Hematopoietic multipotent progenitor cell treated with erythropoietin and hydrocortisone succinate and interleukin-3 and kit ligand, for 4 days (in vitro differentiated cells): ENCODE measurements around the gene SCYGR4.
"Not testable (repeated sequence)": the region's sequence is repeated elsewhere in the genome, so short reads cannot be mapped to it uniquely, and the experiment has no call there.

ENCODE experiments used
- DNase-seq: peaks from one replicate; pipeline ENCODE4 v3.0.0-alpha.2; 2015

The SCYGR4 gene

DNA sequence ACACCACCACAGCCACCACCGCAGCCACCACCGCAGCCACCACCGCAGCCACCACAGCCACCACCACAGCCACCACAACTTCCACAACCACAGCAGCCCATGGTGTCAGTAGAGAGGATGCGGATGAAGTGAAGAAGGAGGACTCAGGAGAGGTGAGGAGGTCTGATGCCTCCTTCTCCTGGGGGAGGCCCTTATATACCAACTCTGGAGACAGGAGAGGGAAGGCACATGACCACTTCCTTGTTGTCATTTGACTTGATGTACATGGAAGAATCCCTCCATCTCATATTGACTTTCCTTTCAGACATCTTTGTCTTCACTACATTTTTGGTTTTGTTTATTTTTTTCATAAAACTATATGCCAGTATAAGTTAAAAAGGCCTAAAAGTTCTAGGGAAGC lies 2.6 kb upstream of the SCYGR4 start, which contains the start of gene SCYGR3:
SCYGR3 (minus strand) TSS at position 101 of the 400 bp plus-strand sequence; CDS start at position 101, 0 bp downstream.
- no peak for DNase-seq

GRCh38 chr2:227615181-227615580 lies 2.1 kb upstream of the SCYGR4 start:
- no peak for DNase-seq

- no peak for DNase-seq
Measured at GRCh38 chr2:227615906-227616305, 1.4 kb upstream of the SCYGR4 start.

DNA sequence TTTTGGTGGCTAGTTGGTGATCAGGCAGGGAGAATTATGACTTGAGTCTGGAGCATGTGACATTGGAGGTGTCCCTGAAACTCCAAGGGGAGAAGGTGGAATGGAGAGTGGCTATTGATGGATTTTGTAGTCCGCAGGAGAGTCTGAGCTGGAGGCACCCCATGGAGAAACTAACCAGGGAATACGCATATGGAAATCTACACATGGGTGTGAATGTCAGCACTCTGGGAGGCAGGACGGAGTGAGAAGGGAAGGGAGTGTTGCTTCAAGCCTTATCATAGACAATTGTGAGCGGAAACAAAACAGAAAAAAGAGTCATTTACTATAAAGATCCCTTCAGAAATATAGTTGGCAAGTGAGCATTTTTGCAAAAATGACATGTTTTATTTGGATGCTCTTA lies 667 bp upstream of the SCYGR4 start:
- no peak for DNase-seq

GRCh38 chr2:227623226-227623625 lies 5.9 kb downstream of the SCYGR4 start:
- no peak for DNase-seq

- DNase-seq: no peak
Measured at GRCh38 chr2:227625420-227625819, 8.1 kb downstream of the SCYGR4 start.

DNA sequence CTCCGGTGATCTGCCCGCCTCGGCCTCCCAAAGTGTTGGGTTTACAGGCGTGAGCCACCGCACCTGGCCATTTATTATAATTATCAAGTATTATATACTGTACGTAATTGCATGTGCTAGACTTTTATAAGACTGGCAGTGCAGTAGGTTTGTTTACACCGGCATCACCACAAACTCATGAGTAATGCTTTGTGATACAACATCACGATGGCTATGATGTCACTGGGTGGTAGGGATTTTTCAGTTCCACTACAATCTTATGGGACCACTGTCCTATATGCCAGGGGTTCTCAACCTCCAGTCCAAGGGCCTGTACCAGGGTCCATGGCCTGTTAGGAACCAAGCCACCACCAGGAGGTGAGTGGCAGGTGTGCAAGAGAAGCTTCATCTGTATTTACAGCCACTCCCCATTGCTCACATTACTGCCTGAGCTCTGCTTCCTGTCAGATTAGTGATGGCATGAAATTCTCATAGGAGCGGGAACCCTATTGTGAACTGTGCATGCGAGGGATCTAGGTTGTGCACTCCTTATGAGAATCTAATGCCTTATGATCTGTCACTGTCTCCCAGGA lies 9.4 kb downstream of the SCYGR4 start:
- DNase-seq: no peak

DNA sequence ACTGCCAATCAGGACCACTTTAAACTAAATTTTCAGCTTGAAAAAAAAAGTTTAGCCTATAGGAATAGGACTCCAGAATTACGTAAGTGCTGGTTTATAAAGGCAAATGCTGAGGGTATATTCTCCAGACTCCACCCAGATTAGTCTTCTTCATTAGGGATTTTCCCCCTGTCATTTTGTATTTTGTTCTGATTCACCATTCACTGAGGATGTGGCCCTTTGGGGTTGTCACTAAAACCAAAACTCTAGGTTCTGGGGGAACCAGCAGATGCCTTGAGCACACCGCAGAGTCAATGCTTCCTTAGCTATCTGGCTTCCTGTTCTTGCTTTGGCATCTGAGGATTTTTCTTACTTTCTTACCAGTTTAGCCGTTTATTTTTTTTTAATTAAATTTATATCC lies 10.5 kb downstream of the SCYGR4 start:
- no peak for DNase-seq

DNA sequence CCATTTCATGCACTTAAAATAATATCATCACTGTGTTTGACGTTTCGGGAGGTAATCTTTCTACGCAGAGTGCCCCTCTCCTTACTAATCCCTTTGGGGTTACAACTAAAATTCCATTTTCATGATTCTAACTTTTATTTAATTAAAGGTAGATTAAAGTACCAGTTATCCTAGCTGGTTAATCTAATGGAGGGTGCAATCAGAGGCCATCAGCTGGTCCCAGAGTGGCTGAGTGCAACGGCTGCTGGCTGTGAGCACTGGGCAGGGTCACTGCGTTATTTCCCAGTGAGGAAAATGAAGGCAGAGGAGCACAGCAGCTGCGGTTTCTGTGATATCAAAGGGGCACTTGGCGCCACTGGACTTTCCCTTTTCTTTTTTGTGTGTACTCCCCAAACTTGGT lies 12.1 kb downstream of the SCYGR4 start:
- DNase-seq: no peak

DNA sequence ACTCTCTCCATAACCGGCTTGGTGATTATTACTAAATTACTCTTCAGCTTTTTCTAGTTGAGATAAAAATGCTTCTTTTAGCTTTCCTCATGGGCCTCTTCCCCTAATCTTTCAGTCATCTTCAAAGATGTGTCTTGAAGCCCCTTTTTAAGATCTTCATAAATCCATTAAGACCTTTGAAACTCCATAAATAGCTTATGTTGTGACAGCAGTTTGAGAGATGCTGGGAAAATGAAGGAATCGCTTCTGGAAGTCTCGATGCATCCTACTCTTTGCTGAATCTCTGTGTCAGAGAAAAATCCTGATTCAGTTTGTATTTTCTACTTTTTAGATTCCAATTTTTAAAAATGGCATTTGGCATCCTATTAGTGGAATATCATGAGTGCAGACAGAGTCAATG lies 13.0 kb downstream of the SCYGR4 start:
- no peak for DNase-seq

DNA sequence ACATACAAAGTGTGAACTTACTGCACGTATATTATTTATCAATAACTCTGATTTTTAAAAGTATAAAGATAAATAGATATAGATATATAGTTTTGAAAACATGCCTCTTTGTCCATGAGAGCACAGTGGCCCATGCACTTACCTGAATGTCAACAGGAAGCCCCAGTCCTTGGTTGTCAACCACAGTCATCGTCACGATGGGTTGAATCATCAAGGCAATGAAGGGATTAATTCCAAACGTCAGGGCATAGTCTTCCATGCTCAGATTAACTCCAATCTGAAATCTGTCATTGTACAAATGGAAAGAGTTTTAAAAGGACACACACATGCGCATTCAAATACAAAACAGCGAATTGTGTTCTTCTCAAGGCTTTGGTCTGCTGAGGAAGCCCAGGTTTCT lies 15.5 kb downstream of the SCYGR4 start:
- no peak for DNase-seq

DNA sequence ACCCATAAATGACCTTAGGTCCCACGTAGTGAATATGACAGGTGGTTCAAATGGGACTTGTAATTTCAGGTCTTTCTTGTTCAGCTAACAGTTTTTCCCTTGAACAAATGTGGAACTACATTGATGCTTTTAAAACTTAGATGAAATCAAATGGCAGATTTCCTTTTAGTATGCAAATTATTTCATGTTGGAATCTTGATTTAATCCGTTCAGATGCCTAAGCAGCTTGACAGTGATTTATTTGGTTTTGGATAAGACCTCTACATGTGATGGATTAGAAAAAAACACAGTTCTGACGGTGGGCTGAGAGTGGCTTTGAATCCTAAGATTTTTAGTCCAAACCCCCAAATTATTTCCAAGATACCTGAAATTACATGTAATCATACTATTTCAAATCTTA lies 16.9 kb downstream of the SCYGR4 start:
- no peak for DNase-seq

- no peak for DNase-seq
Measured at GRCh38 chr2:227642656-227643055, 25.4 kb downstream of the SCYGR4 start.

- no peak for DNase-seq
Measured at GRCh38 chr2:227643990-227644551, 26.8 kb downstream of the SCYGR4 start.

- no peak for DNase-seq
Measured at GRCh38 chr2:227653419-227653818, 36.1 kb downstream of the SCYGR4 start.

DNA sequence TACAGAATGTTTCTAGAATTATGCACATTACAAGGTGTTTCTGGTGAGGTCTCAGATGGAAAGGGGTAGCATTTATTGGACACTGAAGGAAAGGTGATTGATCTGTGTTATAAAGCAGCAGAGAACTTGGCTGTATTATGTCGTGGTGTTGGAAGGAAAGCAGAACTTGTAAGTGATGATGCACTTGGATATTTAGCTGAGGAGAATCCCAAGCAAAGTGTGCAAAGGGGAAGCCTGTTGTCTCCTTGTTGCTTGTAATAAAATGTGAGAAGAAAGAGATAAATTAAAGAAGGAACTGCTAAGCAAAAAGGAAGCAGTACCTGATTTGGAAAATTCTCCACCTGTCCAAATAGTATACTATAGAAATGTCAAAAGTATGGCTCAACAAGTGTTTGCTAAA lies 37.1 kb downstream of the SCYGR4 start:
- DNase-seq: no peak

DNA sequence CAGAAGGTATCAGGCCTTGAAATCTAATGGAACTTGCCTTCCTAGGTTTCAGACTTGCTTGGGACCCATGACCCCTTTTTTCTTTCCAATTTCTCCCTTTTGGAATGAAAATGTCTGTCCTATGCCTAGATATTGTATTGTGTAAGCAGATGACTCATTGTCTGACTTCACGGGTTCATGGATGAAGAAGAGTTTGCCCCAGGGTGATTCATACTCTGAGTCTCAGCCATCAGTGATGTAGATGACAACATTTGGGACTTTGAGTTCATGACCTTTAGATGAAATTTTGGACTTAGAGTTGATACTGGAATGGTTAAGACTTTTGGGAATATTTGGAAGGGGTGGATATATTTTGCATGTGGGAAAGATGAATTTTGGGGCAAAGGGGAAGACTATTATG lies 38.2 kb downstream of the SCYGR4 start:
- no peak for DNase-seq

- DNase-seq: no peak
Measured at GRCh38 chr2:227657199-227657845, 40.0 kb downstream of the SCYGR4 start.

DNA sequence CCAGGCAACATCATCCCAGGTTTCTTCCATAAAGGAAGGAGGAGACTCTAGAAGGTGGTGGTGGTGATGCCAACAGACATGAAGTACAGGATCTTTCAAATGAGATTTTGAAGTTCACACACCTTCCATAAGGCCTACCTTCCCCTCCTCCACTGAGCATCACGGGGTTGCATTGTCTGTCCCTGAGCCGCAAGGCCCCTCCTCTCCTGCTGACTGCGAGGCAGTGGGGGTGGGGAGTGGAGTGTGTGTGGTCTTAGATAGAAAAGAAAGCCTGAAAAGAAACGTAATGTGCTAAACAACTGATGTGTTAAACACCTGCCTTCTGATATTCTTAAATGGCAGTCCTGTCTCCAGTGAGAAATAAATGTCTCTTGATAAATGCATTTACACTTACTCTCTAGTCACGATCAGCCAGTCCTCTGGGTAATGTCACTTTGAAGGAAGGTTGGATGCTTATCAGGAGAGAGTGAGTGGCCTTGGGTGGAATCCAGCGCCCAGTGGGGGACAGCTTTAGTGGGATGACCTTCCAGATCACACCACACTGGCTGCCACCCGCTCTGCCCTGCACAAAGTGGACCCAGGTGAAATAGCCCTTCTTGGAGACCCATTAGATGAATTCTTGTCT lies 43.8 kb downstream of the SCYGR4 start:
- DNase-seq: no peak

DNA sequence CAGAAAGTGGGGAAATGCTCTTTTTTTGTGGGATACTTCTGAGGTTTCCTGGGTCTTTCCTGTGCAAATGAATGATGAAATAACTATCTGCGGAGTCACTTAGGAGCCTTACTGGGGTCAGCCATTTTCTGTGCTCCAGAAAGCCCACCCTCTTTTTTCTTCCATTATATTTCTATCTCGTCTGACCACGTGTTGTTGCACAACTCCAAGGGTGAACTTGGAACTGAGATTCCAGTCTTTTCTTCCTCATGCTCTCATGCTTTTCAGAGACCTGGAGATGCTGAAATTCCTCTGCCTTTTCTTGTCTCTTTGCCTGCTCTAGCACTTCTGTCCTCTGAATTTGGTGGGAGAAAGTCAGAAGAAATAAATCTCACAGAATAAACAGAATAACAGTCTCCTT lies 44.5 kb downstream of the SCYGR4 start:
- no peak for DNase-seq

DNA sequence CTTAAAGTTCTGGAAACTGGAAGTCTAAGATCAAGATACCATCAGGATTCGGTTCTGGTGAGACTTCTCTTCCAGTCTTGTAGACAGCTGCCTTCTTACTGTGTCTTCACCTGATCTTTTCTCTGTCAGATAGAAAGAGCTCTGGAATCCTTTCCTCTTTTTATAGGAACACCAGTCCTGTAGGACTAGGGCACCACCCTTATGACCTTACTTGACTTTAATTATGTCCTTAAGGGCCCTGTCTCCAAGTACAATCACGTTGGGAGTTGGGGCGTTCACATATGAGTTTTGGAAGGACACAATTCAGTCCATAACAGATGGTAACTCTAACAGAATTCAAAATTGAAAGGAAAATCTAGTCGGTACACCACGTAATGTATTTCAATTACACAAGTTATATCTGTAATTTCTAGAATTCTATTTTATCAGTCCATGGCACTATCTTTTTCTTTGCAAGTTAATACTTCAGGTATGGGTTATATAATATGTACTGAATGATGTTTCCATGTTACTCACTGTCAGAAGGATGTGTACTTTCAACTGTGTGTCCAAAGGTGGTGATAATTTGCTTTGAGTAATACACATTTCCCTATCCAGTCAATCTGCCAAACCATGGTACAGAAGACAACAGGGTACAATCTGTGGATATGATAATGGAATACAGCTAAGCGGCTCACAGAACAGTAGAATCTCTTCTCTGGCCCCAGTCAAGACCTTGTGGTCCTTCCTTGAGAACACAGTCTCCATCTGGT lies 48.1 kb downstream of the SCYGR4 start:
- no peak for DNase-seq

GRCh38 chr2:227666631-227667170 lies 49.4 kb downstream of the SCYGR4 start, which contains the start of gene SCYGR5:
Gene SCYGR5 (plus strand): TSS chr2:227666804. CDS start chr2:227666804, 0 bp downstream.
- DNase-seq: not testable (repeated sequence)
